ENCODE data around the gene MBP.

MBP gene

GRCh38 chr18:77079954-77080682 is 52.5 kb downstream of the MBP start:
- Histone ChIP-seq H3K9me3 (ENCODE audit: severe bottlenecking) (no peaks in the 10 kb centered on the region), H3K4me3 (ENCODE audit: severe bottlenecking) (no peak overlapping the region), H3K4me1 (ENCODE audit: insufficient read depth, poor library complexity, severe bottlenecking) (peaks cover 16% of the 10 kb centered on the region), H3K36me3 (ENCODE audit: low read depth) (peaks cover 11% of the 10 kb centered on the region; the same call in 1 of the 2 replicates), H3K27me3 (ENCODE audit: insufficient read depth, poor library complexity, severe bottlenecking) (no peaks in the 10 kb centered on the region), H3K27ac (ENCODE audit: poor library complexity, severe bottlenecking) (no peak overlapping the region)
- ATAC-seq (ENCODE audit: low read depth) (no peak), DNase-seq (ENCODE audit: low spot score) (no peak)
- TF ChIP-seq CTCF (IDR thresholded peaks at IDR 0.05; ENCODE audit: poor library complexity, severe bottlenecking) = no peak

GRCh38 chr18:77079088-77079487 is 53.5 kb downstream of the MBP start:
- Histone ChIP-seq H3K36me3 (ENCODE audit: low read depth) (peaks cover 11% of the 10 kb centered on the region; the same call in 1 of the 2 replicates), H3K4me3 (ENCODE audit: severe bottlenecking) (no peak overlapping the region), H3K27ac (ENCODE audit: poor library complexity, severe bottlenecking) (no peak overlapping the region), H3K4me1 (ENCODE audit: insufficient read depth, poor library complexity, severe bottlenecking) (peaks cover 11% of the 10 kb centered on the region), H3K27me3 (ENCODE audit: insufficient read depth, poor library complexity, severe bottlenecking) (no peaks in the 10 kb centered on the region), H3K9me3 (ENCODE audit: severe bottlenecking) (no peaks in the 10 kb centered on the region)
- DNase-seq (ENCODE audit: low spot score) (no peak), ATAC-seq (ENCODE audit: low read depth) (no peak)
- no peak for TF ChIP-seq CTCF (IDR thresholded peaks at IDR 0.05; ENCODE audit: poor library complexity, severe bottlenecking)

- peaks cover 9% of the 10 kb centered on the region; the same call in 1 of the 2 replicates for H3K36me3 ChIP-seq (ENCODE audit: low read depth)
- DNase-seq (ENCODE audit: low spot score) (no peak), ATAC-seq (ENCODE audit: low read depth) (peak; percentile 36; the same call in 1 of the 3 replicates)
- TF ChIP-seq CTCF (IDR thresholded peaks at IDR 0.05; ENCODE audit: poor library complexity, severe bottlenecking) = no peak
- H3K4me3 ChIP-seq (ENCODE audit: severe bottlenecking) = no peak overlapping the region
- H3K27me3 ChIP-seq (ENCODE audit: insufficient read depth, poor library complexity, severe bottlenecking) = no peaks in the 10 kb centered on the region
- peaks cover 11% of the 10 kb centered on the region for H3K4me1 ChIP-seq (ENCODE audit: insufficient read depth, poor library complexity, severe bottlenecking)
- no peak overlapping the region for H3K27ac ChIP-seq (ENCODE audit: poor library complexity, severe bottlenecking)
- no peaks in the 10 kb centered on the region for H3K9me3 ChIP-seq (ENCODE audit: severe bottlenecking)
Observed at GRCh38 chr18:77078690-77079070, 53.9 kb downstream of the MBP start.

- Histone ChIP-seq H3K27me3 (ENCODE audit: insufficient read depth, poor library complexity, severe bottlenecking) (no peaks in the 10 kb centered on the region), H3K27ac (ENCODE audit: poor library complexity, severe bottlenecking) (no peak overlapping the region), H3K9me3 (ENCODE audit: severe bottlenecking) (no peaks in the 10 kb centered on the region), H3K36me3 (ENCODE audit: low read depth) (peaks cover 4% of the 10 kb centered on the region; the same call in 1 of the 2 replicates), H3K4me3 (ENCODE audit: severe bottlenecking) (no peak overlapping the region), H3K4me1 (ENCODE audit: insufficient read depth, poor library complexity, severe bottlenecking) (peaks cover 11% of the 10 kb centered on the region)
- no peak for DNase-seq (ENCODE audit: low spot score)
- TF ChIP-seq CTCF (IDR thresholded peaks at IDR 0.05; ENCODE audit: poor library complexity, severe bottlenecking) = no peak
- peak; percentile 42; the same call in 1 of the 3 replicates for ATAC-seq (ENCODE audit: low read depth)
Observed at GRCh38 chr18:77077941-77078689, 54.5 kb downstream of the MBP start.
